Liver (tissue), 9 donors: ENCODE results near the gene KRT17. TPM values are rescaled to one million over a fixed set of nuclear protein-coding genes. Genes with fewer than 3 reads are reported as not detected.

Experiments used
- DNase-seq: peaks from one replicate; pipeline ENCODE4 v3.0.0-alpha.2; 2017; ENCODE audit warnings: low spot score
- H3K27ac ChIP-seq, 2 donors: one replicate each; pipeline ENCODE4 v1.7.0; 2013; ENCODE audit warnings: inconsistent platforms in 2 of 2, low read length in 2 of 2, control low read depth in 1 of 2, low read depth in 1 of 2, mild to moderate bottlenecking in 1 of 2
- H3K27me3 ChIP-seq, 4 donors: one replicate each; pipeline versions ENCODE4 v1.6.1 to v1.7.0; 2013; ENCODE audit warnings: low read length in 3 of 4, inconsistent platforms in 1 of 4, mild to moderate bottlenecking in 1 of 4, moderate library complexity in 1 of 4; ENCODE audit not compliant: control insufficient read depth in 4 of 4, insufficient read depth in 4 of 4
- H3K36me3 ChIP-seq, 4 donors: one replicate each; pipeline versions ENCODE4 v1.6.1 to v1.7.0; 2013; ENCODE audit warnings: low read length in 3 of 4, mild to moderate bottlenecking in 3 of 4, low read depth in 1 of 4, moderate library complexity in 1 of 4; ENCODE audit not compliant: control insufficient read depth in 4 of 4, insufficient read depth in 3 of 4
- H3K4me1 ChIP-seq, 4 donors: one replicate each; pipeline versions ENCODE4 v1.6.1 to v1.7.0; 2013; ENCODE audit warnings: low read length in 3 of 4, mild to moderate bottlenecking in 3 of 4, moderate library complexity in 1 of 4; ENCODE audit not compliant: control insufficient read depth in 4 of 4, insufficient read depth in 4 of 4
- H3K4me3 ChIP-seq, 3 donors: one replicate each; pipeline versions ENCODE4 v1.6.1 to v1.7.0; 2013; ENCODE audit warnings: low read length in 3 of 3, control low read depth in 1 of 3, low read depth in 1 of 3, mild to moderate bottlenecking in 1 of 3
- H3K9ac ChIP-seq, 2 donors: one replicate each; pipeline ENCODE4 v1.7.0; 2013; ENCODE audit warnings: low read length in 2 of 2, mild to moderate bottlenecking in 2 of 2, moderate library complexity in 2 of 2, control low read depth in 1 of 2, low read depth in 1 of 2
- H3K9me3 ChIP-seq, 4 donors: one replicate each; pipeline versions ENCODE4 v1.6.1 to v1.7.0; 2013; ENCODE audit warnings: low read length in 3 of 4; ENCODE audit not compliant: control insufficient read depth in 4 of 4
- CTCF ChIP-seq: fragments of 150-350 bp; IDR thresholded peaks from 2 replicates; pipeline ENCODE4 v1.5.1; 2017; ENCODE audit warnings: improper control_type of control experiment, low read depth, low read length; ENCODE audit not compliant: missing input control
- EGR1 ChIP-seq, 2 donors: IDR thresholded peaks; 2 replicates each; pipeline ENCODE4 v1.6.1; 2016 to 2018; ENCODE audit warnings: antibody characterized with exemption in 2 of 2, low read depth in 2 of 2
- FOXA1 ChIP-seq: IDR thresholded peaks from 2 replicates; pipeline ENCODE4 v1.6.1; 2016; ENCODE audit warnings: antibody characterized with exemption
- FOXA2 ChIP-seq: IDR thresholded peaks from 2 replicates; pipeline ENCODE4 v1.6.1; 2016; ENCODE audit warnings: antibody characterized with exemption
- HNF4A ChIP-seq, 2 donors: conservative IDR thresholded peaks; 2 replicates each; pipeline ENCODE4 v1.6.1; 2016; ENCODE audit warnings: antibody characterized with exemption in 2 of 2, mild to moderate bottlenecking in 2 of 2
- MAX ChIP-seq: IDR thresholded peaks from 2 replicates; pipeline ENCODE4 v1.6.1; 2016; ENCODE audit warnings: antibody characterized with exemption
- NR2F2 ChIP-seq: IDR thresholded peaks from 2 replicates; pipeline ENCODE4 v1.6.1; 2016; ENCODE audit warnings: antibody characterized with exemption
- RAD21 ChIP-seq, 2 donors: IDR thresholded peaks; 2 replicates each; pipeline ENCODE4 v1.6.1; 2016; ENCODE audit warnings: antibody characterized with exemption in 2 of 2, mild to moderate bottlenecking in 2 of 2
- REST ChIP-seq: IDR thresholded peaks from 2 replicates; pipeline ENCODE4 v1.6.1; 2016; ENCODE audit warnings: antibody characterized with exemption, mild to moderate bottlenecking
- SP1 ChIP-seq: IDR thresholded peaks from 2 replicates; pipeline ENCODE4 v1.6.1; 2018; ENCODE audit warnings: antibody characterized with exemption, mild to moderate bottlenecking
- TAF1 ChIP-seq: conservative IDR thresholded peaks from 2 replicates; pipeline ENCODE4 v1.6.1; 2016; ENCODE audit warnings: antibody characterized with exemption, mild to moderate bottlenecking
- WGBS: extraction: QIAGEN DNeasy Blood & Tissue Kit; methylation state at CpG from one replicate; pipeline ENCODE4 v1.1.7; 2013; 5-methylcytosine and 5-hydroxymethylcytosine counted together
- polyA plus RNA-seq, 2 donors: library from polyadenylated mRNA; stranded (reverse) in 1 of 2; unstranded in 1 of 2; fragments of 200-250 nt in 1 of 2; fragments of >200 nt in 1 of 2; fragmentation: Nextera tagmentation in 1 of 2; extraction: Ambion mirVana in 1 of 2; gene quantifications; one replicate each; pipeline versions ENCODE4 v1.2.1 to v1.2.3, GENCODE V29; 2013 to 2015
- total RNA-seq, 2 donors: library from RNA; depleted of rRNA; stranded (reverse); fragments of >200 nt; gene quantifications; one replicate each; pipeline ENCODE4 v1.2.3, GENCODE V29; 2014
- donor health status: healthy.
- donor health status: healthy.
- donor health status: healthy.
- donor health status: healthy.
- donor health status: healthy.

Gene KRT17
- total and polyA plus RNA-seq, 4 donors = 0.15 TPM; not detected in 3

DNA sequence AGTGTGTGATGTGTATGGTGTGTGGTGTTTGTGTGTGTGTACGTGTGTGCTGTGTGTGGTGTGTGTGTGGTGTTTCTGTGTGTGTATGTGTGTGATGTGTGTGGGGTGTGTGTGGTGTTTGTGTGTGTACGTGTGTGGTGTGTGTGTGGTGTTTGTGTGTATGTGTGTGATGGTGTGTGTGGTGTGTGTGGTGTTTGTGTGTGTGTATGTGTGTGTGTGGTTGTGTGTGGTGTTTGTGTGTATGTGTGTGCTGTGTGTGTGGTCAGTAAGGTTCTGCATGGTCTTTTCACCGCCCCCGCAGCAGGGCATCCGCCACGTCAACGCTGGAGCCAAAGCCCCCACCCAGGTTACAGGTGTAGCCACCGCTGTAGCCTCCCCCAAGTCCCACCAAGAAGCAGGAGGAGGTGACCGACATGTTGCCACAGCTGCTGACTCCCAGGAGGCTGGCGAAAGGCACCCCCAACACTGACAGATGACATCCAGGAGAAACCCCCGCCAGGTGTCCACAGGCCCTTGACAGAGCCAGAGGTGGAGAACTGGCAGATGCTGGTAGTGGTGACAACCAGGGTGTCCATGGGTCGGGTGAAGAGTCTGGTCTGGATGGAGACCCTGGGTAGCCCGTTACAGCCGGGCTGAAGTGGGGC lies 9.3 kb upstream of the KRT17 start:
- TF ChIP-seq RAD21 (IDR thresholded peaks at IDR 0.05) (no peak), REST (no peak), EGR1 (IDR thresholded peaks at IDR 0.05; ENCODE audit: low read depth in 2 of 2) (no peak), HNF4A (conservative IDR thresholded peaks at IDR 0.05) (no peak), FOXA2 (no peak), CTCF (no peak)
- no peaks in the 10 kb centered on the region for H3K27me3 ChIP-seq
- H3K4me3 ChIP-seq = no peak overlapping the region

GRCh38 chr17:41632482-41633105 lies 8.2 kb upstream of the KRT17 start:
- no peak overlapping the region for H3K4me3 ChIP-seq
- no peaks in the 10 kb centered on the region for H3K27me3 ChIP-seq
- no peaks in the 10 kb centered on the region for H3K9me3 ChIP-seq
- H3K4me1 ChIP-seq = no peaks in the 10 kb centered on the region
- no peak for DNase-seq
- no peak overlapping the region for H3K9ac ChIP-seq
- WGBS = 70% methylated on average over 5 of the region's 5 CpGs
- H3K36me3 ChIP-seq = no peaks in the 10 kb centered on the region
- no peak for TF ChIP-seq FOXA2
- no peak for TF ChIP-seq SP1
- no peak for TF ChIP-seq CTCF
- no peak for TF ChIP-seq NR2F2
- TF ChIP-seq TAF1 = no peak
- TF ChIP-seq REST = no peak
- no peak for TF ChIP-seq MAX
- no peak for TF ChIP-seq FOXA1
- no peak overlapping the region for H3K27ac ChIP-seq

More for the DNA sequence above, 9.3 kb upstream of the KRT17 start:
- Histone ChIP-seq H3K9me3 (no peaks in the 10 kb centered on the region), H3K4me1 (no peaks in the 10 kb centered on the region), H3K9ac (no peak overlapping the region), H3K27ac (no peak overlapping the region), H3K36me3 (no peaks in the 10 kb centered on the region)
- no peak for DNase-seq
- WGBS = 94% methylated on average over 14 of the region's 14 CpGs
